Cerebellar nuclear complex (tissue), 1 donor: ENCODE data around the gene RASSF3.
"Not testable (repeated sequence)": the region's sequence is repeated elsewhere in the genome, so short reads cannot be mapped to it uniquely, and the experiment has no call there.

Experiments used
- DNase-seq, 2 experiments: peaks; one replicate each; lab custom pipeline; 2025; lab: John Stamatoyannopoulos, UW

Gene RASSF3

DNA sequence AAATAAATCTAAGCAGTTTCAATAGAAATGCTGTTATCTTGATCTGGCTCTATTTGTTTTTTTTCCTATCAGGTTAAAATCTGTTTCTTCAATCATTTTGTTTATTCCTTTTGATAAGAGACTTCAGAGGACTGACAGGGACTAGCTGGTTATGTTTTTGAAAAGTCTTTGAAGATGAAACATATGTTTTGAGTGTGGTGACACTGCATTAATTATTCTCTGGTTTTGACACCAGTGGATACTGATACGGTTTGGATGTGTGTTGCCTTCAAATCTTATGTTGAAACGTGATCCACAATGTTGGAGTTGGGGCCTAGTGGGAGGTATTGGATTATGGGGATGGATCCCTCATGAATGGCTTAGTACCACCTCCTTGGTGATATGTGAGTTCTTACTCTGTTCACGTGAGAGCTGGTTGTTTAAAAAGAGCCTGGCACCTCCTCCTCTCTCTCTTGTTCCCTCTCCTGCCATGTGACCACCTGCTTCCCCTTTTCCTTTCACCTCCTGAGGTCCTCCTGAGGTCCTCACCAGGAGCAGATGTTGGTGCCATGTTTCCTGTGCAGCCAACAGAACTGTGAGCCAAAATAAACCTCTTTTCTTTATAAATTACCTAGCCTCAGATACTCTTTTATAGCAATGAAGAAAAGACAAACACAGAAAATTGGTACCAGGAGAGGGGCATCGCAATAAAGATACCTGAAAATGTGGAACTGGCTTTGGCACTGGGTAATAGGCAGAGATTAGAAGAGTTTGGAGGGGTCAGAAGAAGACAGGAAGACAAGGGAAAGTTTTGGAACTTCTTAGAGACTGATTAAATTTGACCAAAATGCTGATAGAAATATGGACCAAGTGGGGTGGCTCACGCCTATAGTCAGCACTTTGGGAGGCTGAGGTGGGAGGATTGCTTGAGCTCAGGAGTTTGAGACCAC is 23.0 kb downstream of the RASSF3 start:
- no peak for DNase-seq

DNA sequence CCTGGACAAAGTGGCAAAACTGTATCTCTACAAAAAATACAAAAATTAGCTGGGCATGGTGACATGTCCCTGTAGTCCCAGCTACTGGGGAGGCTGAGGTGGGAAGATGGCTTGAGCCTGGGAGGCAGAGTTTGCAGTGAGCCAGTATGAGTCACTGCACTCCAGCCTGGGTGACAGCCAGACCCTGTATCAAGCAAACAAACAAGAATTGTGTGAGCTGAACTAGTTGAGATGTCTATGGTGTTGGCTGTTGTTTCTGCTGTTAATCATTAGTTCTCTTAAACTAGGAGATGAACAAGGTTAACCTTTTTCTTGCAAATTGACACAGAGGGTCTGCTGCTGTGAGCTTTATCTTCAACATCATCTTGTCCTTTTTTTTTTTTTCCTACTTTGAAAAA is 23.6 kb downstream of the RASSF3 start:
- no peak for DNase-seq

DNA sequence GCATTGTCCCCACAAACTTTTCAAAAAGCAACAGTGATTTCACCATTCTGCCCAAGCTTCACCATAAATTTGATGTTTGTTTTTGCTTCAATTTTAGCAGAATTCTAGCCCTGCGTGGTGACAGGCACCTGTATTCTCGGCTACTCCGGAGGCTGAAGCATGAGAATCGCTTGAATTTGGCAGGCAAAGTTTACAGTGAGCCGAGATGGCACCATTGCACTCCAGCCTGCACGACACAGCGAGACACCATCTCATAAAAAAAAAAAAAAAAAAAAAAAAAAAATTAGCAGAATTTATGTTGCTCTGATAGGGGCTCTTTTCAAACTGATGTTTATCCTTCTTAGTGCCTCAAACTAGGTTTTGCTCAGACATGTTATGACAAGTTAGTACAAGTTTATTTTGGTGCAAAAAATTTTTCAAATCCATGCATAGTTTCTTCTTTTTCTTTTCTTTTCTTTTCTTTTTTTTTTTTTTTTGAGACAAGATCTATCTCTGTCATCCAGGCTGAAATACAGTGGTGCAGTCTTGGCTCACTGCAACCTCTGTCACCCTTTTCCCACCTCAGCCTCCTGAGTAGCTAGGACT is 24.3 kb downstream of the RASSF3 start:
- DNase-seq: no peak

DNA sequence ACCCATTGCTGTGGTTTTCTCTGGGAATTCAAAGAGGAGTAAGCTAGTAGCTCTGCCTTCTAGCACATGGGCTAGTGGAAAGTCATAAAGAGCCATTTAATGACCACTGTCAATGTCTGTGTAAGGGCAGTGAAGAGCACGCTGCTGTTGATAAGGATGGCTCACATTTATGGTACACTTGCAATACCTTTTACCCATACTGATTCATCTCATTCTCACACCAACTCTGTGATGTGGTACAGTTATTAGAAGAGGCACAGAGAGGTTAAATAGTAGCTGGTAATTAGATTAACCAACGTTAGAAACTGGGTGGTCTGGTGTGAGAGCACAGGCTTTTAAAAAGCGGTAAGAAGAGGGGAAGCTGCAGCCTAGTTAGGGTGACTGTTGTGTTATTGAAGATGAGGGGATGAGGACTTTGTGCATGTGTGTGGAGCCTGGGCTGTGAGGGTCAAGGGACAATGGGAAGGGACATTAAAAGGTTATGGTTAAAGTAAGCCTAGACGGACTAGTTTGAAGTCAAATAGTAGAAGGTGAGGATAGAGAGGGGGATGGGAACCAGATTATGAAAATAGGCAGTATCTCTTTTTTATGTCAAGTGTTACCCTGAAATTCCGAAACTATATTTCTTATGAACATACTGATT is 25.2 kb downstream of the RASSF3 start:
- no peak for DNase-seq

DNA sequence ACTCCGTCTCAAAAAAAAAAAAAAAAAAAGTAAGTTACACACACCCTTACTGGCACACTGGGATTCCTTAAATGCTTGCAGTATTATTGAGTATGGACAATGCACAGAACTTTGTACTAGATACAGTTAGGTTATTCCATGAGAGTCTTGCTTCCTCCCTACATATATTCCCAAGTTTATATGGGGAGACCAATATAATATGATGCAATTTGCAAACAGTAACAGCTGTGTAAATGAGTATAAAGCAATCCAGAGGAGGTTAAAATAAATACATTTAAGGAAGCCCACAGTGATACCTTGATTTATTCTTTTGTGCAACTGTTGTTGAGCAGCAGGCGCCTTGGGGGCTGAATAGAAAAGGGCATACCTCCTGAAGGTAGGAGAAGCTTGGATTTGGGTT is 26.6 kb downstream of the RASSF3 start:
- DNase-seq: no peak

DNA sequence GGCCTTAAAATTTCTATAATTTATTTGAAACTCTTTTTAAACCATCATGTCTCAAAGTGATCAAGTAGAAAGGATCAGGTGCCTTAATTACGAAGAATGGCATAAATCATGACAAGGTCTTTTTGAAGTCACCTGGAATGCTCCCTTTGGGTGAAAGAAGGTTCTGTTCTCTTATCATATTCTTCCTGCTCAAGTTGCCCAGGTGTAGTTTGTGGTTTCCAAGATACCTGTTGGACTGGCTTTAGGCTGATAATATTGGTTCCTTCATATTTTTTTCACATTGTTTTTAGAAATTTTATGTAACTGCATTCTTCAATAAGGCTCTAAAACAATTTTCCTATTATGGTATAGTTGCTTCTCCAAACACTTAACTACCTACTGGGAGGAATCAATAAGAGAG is 29.2 kb downstream of the RASSF3 start:
- no peak for DNase-seq

DNA sequence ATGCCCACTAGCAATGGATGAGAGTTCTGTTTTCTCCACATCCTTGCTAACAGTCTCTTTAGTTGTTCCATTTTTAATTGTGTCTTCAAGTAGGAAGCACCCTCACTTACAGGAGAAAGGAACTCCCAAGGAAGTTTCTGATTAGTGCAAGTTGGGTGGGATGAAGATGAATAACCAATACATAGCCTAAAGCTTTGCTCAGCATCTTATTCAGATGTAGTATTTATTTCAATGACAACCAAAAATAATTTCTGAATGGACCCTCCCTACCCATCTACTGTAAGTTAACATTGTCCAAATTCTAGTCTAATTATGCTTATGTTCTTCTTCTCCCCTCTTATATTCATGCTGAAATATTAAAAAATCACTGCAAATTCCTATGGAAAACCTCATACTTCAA is 36.0 kb downstream of the RASSF3 start:
- no peak for DNase-seq

DNA sequence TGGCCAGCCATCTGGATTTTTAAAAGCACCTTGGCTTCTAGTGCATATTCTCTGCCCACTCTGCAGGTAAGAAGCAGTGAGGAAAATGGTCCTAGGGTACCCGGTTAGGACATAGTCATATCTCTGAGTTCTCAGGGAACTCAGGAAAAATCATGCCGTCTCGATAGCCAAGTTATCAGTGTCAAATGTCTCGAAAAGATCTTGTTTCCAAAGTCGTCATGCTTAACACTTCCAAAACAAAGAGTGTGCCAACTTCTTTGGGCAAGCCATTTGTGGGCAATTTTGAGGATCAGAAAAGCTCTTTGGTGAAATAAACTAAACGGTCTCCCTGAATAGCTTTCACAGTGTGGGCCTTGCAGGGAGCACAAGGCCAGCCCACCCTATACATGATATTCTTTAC is 39.2 kb downstream of the RASSF3 start:
- no peak for DNase-seq

DNA sequence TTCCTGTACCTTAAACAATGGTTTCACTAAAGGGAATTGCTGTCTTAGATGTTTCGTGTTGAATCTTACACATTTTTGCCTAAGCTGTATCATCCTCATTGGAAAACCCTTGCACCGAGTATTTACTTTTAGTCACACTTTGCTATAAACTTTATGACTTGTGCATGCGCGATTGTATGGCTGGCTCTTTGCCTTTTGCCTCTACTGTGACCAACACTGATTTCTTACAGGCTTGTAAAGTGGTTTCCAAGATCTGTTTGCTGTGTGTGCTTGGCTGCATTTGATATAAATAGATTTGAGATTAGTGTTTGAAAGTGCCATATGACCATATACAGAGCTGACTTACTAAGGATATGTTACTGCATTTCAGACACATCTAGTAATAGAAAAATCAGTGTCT is 40.5 kb downstream of the RASSF3 start:
- no peak for DNase-seq

DNA sequence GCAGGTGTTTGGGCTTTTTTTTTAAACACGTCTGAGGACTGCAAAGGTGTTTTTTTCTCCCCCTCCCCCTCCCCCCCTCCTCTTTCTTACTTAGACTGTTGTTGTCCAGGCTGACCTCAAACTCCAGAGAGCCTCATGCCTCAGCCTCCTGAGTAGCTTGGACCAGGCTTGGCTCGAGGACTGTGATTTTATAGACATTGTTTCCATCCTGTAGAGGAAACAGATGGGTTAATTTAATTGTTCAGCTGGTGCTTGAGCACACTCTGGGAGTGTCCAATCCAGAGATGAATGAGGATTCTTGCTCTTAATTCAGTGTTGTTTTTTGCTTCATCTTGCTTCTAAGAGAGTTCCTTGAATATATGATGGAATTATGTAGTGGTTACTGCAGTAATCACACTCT is 42.1 kb downstream of the RASSF3 start:
- DNase-seq: no peak

DNA sequence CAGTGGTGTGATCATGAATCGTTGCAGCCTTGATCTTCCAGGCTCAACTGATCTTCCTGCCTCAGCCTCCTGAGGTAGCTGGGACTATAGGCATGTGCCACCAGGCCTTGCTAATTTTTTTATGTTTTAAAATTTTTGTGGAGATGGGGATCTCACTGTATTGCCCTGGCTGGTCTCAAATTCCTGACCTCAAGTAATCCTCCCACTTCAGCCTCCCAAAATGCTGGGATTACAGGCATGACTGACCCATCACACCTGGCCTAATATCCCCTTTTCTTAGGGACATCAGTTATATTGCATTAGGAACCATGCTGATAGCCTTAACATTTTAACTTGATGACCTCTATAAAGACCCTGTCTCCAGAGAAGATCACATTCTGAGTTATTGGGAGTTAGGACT is 42.8 kb downstream of the RASSF3 start:
- DNase-seq: no peak

DNA sequence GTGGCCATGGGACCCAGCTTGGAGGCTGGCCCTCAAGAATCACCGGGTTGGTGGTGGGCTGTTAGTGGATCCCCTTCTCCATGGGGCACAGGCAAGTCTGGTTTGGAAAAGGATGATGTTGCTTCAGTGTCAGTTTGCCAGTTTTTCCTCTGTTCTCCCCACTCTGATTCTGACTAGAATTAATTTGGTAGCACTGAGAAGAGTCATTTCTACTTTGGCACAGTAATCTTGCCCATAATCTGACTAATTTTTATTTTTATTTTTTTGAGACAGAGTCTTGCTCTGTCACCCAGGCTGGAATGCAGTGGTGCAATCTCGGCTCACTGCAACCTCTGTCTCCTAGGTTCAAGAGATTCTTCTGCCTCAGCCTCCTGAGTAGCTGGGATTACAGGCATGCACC is 43.6 kb downstream of the RASSF3 start:
- DNase-seq: not testable (repeated sequence)

DNA sequence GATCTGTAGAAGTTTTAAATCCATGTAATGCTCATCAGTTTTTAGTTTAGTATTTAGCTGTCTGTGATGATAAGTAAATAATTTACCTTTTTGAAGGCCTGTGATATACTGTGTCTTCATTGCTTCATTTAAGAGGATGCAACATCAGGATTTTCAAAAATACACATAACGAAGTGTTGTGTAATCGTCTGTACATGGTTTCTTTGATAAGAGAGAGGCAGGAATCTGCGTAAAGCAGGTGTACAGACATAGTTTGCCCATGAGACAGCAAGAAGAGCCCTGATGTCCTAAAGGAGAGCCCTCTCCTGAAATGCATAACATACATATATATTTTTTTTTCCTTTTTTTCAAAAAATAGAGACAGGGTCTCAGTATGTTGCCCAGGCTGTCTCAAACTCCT is 44.8 kb downstream of the RASSF3 start:
- no peak for DNase-seq

DNA sequence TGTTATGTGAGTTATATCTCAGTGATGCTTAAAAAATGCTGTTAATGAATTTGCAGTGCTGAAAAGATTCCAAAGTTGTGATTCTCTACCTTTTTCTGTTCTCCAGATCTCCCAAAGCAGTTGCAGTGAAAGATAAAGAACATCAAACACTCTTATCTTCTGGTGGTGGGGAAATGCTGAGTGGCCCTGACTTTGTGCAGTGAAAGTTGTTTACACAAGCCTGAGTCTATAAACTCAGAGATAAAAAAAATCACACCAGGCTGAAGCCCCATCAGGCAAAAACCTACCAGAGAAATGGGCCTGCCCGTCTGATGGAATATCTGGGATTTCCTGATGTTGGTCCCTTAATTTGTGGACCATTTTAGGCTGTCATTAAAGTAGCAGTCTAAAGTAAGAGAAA is 46.1 kb downstream of the RASSF3 start:
- DNase-seq: no peak

DNA sequence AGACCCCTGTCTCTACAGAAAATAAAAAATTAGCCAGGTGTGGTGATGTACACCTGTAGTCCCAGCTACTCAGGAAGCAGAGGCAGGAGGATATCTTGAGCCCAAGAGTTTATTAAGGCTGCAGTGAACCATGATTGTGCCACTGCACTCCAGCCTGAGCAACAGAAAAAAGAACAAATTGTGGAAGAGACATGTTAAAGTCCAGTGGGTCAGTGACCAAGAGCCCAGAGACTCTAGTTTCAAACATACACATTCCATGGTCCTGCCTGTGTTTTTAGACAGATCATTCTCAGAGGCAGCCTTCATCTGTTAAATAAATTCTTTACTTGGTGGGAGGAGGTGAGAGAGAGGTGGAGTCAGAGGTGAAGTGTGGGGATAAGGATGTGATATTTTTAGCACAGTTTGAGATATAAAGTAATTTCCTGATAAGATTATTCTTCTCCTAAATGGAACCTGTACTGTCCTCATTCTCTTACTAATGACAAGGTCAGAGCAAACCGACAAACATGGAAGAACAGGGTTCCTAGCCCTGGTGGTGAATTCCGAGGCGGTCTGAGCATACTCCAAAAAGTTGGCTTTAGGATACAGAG is 48.7 kb downstream of the RASSF3 start:
- no peak for DNase-seq

DNA sequence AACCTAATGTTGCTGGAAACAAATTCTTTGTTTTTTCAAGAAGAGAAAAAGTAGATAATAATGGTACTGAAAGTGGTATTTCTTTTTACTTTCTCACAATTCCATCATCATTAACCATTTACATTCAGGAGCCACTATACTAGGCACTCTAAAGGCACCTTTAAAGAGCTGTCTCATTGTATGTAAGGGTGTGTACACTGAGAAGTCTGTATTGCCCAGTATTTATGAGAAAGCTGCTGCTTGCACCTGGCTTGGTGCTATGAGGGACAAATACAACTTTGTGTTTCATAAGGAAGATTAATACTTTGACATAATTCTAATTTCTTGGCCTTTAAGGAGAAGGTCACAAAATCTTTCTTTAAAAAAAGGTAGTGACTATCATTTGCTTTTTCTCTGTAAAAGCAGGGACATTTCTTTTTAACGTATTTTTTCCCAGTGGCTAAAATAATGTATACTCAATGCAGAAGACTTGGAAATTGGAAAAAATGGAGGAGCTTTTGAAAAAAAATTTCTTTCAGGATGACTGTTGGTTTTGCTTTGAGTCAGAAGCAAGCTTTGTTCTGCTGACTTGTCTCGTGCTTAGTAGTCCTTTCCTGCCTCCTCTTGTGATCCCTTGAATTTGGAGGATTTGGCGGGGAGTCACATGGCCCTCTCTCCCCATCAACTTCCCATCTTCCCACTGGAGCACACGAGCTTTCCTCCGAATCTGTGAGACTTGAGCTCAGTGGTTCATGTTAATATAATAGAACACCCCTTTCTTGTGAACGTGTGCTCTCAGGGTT is 50.1 kb downstream of the RASSF3 start:
- no peak for DNase-seq

DNA sequence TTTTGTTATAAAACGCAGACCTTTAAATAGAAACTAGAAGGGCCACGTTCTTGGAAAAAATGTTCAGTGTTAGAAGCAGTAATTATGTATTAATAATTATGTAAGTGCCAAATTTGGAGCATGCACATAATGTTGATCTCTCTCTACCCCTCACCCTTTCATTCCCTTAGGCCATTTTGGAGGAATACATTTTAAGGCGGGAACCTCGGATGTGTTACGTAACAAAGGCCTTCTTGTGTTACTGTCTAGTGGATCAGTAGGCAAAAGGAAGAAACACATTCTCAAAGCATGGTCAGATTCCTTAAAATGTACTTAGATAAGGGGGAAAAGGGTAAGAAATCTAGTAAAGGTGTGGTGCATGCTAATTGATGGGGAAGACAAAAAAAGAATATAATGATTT is 52.7 kb downstream of the RASSF3 start:
- no peak for DNase-seq

DNA sequence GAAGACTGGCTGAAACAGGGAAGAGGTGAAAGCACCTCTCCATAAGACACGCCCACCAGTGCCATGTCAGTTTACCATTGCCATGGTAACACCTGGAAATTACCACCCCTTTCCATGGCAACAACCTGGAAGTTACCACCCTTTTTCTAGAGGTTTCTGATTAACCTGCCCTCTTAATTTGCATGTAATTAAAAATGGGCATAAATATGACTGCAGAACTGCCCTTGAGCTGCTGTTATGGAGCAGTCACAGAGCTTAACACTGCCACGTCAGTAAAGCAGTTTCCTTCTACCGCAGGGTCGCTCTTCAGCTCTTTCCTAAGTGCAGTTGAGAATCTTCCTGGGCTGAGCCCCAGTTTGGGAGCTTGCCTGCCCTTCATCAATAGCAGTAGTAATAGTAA is 55.2 kb downstream of the RASSF3 start:
- DNase-seq: no peak

DNA sequence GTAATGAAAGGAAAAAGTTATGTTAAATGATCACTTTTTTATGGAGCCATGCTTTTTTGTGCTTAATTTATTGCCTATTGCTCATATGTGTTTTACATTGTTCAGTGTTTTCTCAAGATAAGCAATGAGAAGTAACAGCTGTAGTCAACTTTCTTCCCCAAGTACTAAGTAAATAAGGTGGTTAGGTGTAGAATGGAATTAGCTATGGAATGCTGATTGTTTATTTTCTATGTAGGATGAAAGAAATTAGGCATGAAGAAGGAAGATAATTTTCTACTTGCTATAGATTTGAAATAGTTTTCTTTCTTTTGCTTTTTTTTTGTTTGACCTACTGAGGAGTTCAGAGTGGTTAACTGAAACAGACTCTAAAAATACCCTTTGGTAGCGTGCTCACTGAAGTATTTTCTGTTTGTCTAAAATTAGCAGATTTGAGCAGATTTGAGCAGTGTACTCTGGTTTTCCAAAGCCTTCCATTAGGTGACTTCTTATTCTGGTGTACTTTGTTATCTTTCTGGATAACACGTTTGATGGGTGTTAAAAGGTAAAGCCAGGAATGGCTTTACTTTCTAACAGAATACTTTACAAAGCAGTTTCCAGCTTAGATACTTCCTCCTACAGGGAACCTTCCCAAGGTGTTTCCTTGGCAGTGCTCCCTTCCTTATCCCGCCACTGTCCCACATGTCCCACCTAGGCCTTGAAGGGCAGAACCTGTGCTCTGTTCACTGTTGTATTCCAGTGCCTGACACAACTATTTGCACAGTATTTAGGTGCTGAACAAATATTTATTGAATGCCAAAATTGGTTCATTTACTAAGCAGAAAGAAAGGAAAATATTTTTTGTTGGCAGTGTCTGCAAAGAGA is 56.0 kb downstream of the RASSF3 start:
- DNase-seq: no peak

DNA sequence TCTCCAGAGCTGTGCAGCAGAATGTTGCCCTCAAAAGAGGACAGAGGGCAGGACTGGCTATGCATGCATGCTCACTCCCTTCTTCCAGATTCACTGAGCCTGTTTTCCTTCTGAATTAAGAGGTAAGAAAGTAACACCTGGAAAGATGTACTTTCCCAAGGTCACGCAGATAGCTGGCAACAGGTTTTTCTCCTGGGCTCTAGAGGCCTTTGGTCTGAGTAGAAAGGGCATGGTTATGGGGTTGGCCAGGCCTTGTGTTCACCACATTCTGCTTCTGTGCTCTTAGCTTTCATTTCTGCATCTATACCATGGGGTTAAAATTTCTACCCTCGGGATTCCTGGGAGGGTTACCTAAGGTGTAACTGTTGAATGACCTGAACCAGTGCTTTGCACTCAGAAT is 57.5 kb downstream of the RASSF3 start:
- no peak for DNase-seq

DNA sequence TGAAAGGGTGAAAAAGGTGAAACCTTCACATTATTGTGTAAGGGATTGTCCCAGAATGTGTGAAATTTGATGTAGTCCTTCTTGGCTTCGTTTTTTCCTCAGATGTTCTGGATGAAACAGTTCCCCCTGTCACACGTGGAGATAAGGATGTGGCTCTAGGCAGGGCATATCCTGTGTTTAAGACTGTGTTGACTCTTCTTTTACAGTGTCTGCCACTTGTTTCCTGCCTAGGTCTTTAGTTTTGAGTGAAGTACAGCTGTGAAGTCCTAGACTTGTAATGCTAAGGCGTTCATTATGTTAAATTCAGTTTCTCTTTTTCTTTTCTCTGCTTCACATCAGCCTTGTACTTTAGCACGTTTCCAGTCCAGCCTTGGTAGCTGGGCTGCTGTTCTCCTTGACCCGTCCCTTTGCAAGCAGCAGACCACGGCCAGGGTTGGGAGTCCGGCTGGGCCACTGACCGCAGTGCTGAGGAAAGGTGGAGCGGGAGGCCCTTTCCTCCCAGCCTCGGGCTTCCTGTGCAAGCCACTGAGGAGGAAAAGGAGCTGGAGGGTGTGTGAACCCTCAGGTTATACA is 59.1 kb downstream of the RASSF3 start:
- DNase-seq: no peak
